Pancreas (tissue), 10 donors: Measurements from ENCODE around the gene KRT16. TPM values are rescaled to one million over a fixed set of nuclear protein-coding genes. Genes with fewer than 3 reads are reported as not detected.

ENCODE experiments used
- ATAC-seq, 4 donors: fragments of 200-7000 bp; cut with Tn5 transposase; one replicate each; pipeline versions ENCODE4 v1.8.0 to v1.9.1; 2020; ENCODE audit warnings: mild to moderate bottlenecking in 4 of 4, moderate library complexity in 4 of 4
- DNase-seq, 6 donors: peaks; one replicate each; pipeline ENCODE4 v3.0.0-alpha.2; 2020
- FAIRE-seq: peaks from 2 replicates; lab custom pipeline; 2012; peaks lifted over from hg19 to GRCh38; lab: Jason Lieb, UNC
- H3K27ac ChIP-seq, 4 donors: fragments of 200-600 bp; sonication (generic); 1 replicate in 3 of 4; 2 replicates in 1 of 4; pipeline versions ENCODE4 v1.5.0 to v1.8.0; 2020
- H3K27me3 ChIP-seq, 4 donors: fragments of 200-600 bp; one replicate each; pipeline ENCODE4 v1.8.0; 2021
- H3K36me3 ChIP-seq, 3 donors: fragments of 200-600 bp; sonication (generic) in 1 of 3; one replicate each; pipeline versions ENCODE4 v1.5.0 to v1.8.0; 2020 to 2021
- H3K4me1 ChIP-seq, 3 donors: fragments of 200-600 bp; one replicate each; pipeline ENCODE4 v1.8.0; 2021
- H3K4me3 ChIP-seq, 4 donors: fragments of 200-600 bp; sonication (generic) in 2 of 4; one replicate each; pipeline versions ENCODE4 v1.5.0 to v1.8.0; 2020 to 2021
- H3K9me3 ChIP-seq, 4 donors: fragments of 200-600 bp; one replicate each; pipeline ENCODE4 v1.8.0; 2021
- CTCF ChIP-seq, 4 donors: fragments of 200-600 bp; sonication (generic) in 3 of 4; IDR thresholded peaks; one replicate each; pipeline versions ENCODE4 v1.5.0 to v1.8.0; 2021; ENCODE audit warnings: antibody characterized with exemption in 4 of 4
- whole genome bisulfite sequencing, 2 donors: extraction: QIAGEN DNeasy Blood & Tissue Kit; methylation state at CpG; one replicate each; pipeline ENCODE4 v1.1.7; 2013; 5-methylcytosine and 5-hydroxymethylcytosine counted together
- intact Hi-C, 3 donors: fragments of 100-400 bp; cut with DNase I; formaldehyde crosslinking; loops; one replicate each; pipeline versions ENCODE4 v1.11.1 to v1.14.2; 2022
- polyA plus RNA-seq, 2 donors: library from polyadenylated mRNA; stranded (reverse); fragments of 200-250 nt; gene quantifications; one replicate each; pipeline ENCODE4 v1.2.3, GENCODE V29; 2013
- total RNA-seq, 6 donors: library from RNA; stranded (reverse); fragmentation: NEBNext Ultra II Directional in 4 of 6; extraction: Animal tissue kit (Norgen Biotek cat#: 25700) in 4 of 6; gene quantifications; one replicate each; pipeline versions ENCODE4 v1.2.1 to v1.2.4, GENCODE V29; 2021 to 2023
- donor health status: healthy with polysubstance abuse.
- donor health status: DM: no; HTN: no; CAD: no; lungs with moderate emphysema.
- donor health status: DM: no; HTN: no; CAD: no.
- donor health status: control.
- donor health status: control.
- donor health status: Bipolar disorder and iron deficiency.
- donor health status: DM: yes; HTN: yes; CAD: no.
- donor health status: DM: no; HTN: no; CAD: no.
- donor health status: DM: no; HTN: no; CAD: no.
- donor health status: DM: yes; HTN: yes; CAD: no.

KRT16 gene
- total and polyA plus RNA-seq, 8 donors = 0.05 to 0.61 (median 0.24) TPM; not detected in 4

- ATAC-seq = peak in 1 of 4 donors; percentile 56
- no peak for DNase-seq
- no peaks in the 10 kb centered on the region for H3K9me3 ChIP-seq
- H3K36me3 ChIP-seq = no peaks in the 10 kb centered on the region
- H3K27me3 ChIP-seq = no peaks in the 10 kb centered on the region
- intact Hi-C loops = no loop called here
- no peak overlapping the region for H3K27ac ChIP-seq
- H3K4me1 ChIP-seq = no peaks in the 10 kb centered on the region
- 55 to 72% methylated on average over 8 of the region's 8 CpGs for WGBS, 2 donors
- no peak for FAIRE-seq
- no peak overlapping the region for H3K4me3 ChIP-seq
- TF ChIP-seq CTCF (IDR thresholded peaks at IDR 0.05) = no peak
Measured at GRCh38 chr17:41593306-41593981, 19.1 kb downstream of the KRT16 start.

GRCh38 chr17:41592601-41593305, 19.8 kb downstream of the KRT16 start:
- TF ChIP-seq CTCF (IDR thresholded peaks at IDR 0.05) = no peak
- Histone ChIP-seq H3K27me3 (no peaks in the 10 kb centered on the region), H3K4me3 (no peak overlapping the region), H3K9me3 (no peaks in the 10 kb centered on the region), H3K4me1 (no peaks in the 10 kb centered on the region), H3K36me3 (no peaks in the 10 kb centered on the region), H3K27ac (no peak overlapping the region)
- WGBS, 2 donors = 59 to 80% methylated on average over 12 of the region's 12 CpGs
- ATAC-seq = no peak
- no peak for FAIRE-seq
- intact Hi-C loops = no loop called here
- DNase-seq = no peak

- FAIRE-seq (no peak), DNase-seq (peak in 1 of 6 donors; percentile 38), ATAC-seq (no peak)
- H3K4me1 ChIP-seq = no peaks in the 10 kb centered on the region
- 61 to 64% methylated on average over 3 of the region's 3 CpGs for WGBS, 2 donors
- H3K36me3 ChIP-seq = no peaks in the 10 kb centered on the region
- intact Hi-C loops = no loop called here
- H3K4me3 ChIP-seq = no peak overlapping the region
- H3K27ac ChIP-seq = no peak overlapping the region
- TF ChIP-seq CTCF (IDR thresholded peaks at IDR 0.05) = no peak
- H3K27me3 ChIP-seq = no peaks in the 10 kb centered on the region
- no peaks in the 10 kb centered on the region for H3K9me3 ChIP-seq
Measured at GRCh38 chr17:41589301-41589700, 23.3 kb downstream of the KRT16 start.

GRCh38 chr17:41588126-41588810, 24.3 kb downstream of the KRT16 start:
- FAIRE-seq = no peak
- Histone ChIP-seq H3K27me3 (no peaks in the 10 kb centered on the region), H3K9me3 (no peaks in the 10 kb centered on the region), H3K4me3 (no peak overlapping the region), H3K27ac (no peak overlapping the region), H3K4me1 (no peaks in the 10 kb centered on the region), H3K36me3 (no peaks in the 10 kb centered on the region)
- no peak for ATAC-seq
- WGBS, 2 donors = 70 to 87% methylated on average over 7 of the region's 8 CpGs
- intact Hi-C loops = no loop called here
- no peak for DNase-seq
- no peak for TF ChIP-seq CTCF (IDR thresholded peaks at IDR 0.05)
